MG63 (cell line): ENCODE data around the gene ASPG. TPM values are rescaled to one million over a fixed set of nuclear protein-coding genes. Genes with fewer than 3 reads are reported as not detected.

Experiments used
- DNase-seq: peaks from one replicate; pipeline ENCODE4 v3.0.0-alpha.2; 2020
- H3K27me3 ChIP-seq: fragments of 250-450 bp; sonication (Bioruptor Pico); 2 replicates; pipeline ENCODE4 v1.5.1; 2020; ENCODE audit warnings: mild to moderate bottlenecking, moderate library complexity
- H3K36me3 ChIP-seq: fragments of 250-450 bp; sonication (Bioruptor Pico); 2 replicates; pipeline ENCODE4 v1.5.1; 2020; ENCODE audit warnings: mild to moderate bottlenecking, moderate library complexity
- H3K4me3 ChIP-seq: fragments of 250-450 bp; sonication (Bioruptor Pico); 2 replicates; pipeline ENCODE4 v1.5.1; 2020; ENCODE audit warnings: mild to moderate bottlenecking, moderate library complexity
- H3K9me3 ChIP-seq: fragments of 250-450 bp; sonication (Bioruptor Pico); 2 replicates; pipeline ENCODE4 v1.5.1; 2020; ENCODE audit warnings: mild to moderate bottlenecking, moderate library complexity
- total RNA-seq: library from RNA; depleted of rRNA; stranded (reverse); fragments of >200 nt; shearing (Covaris generic); gene quantifications from 2 replicates; pipeline ENCODE4 v1.2.3, GENCODE V29; 2014; ENCODE audit warnings: low replicate concordance

ASPG gene
- total RNA-seq, 1 experiment from 2014 or later: not detected

GRCh38 chr14:104099096-104100041 lies 13.9 kb downstream of the ASPG start:
- no peaks in the 10 kb centered on the region for H3K9me3 ChIP-seq
- DNase-seq: no peak
- no peaks in the 10 kb centered on the region for H3K36me3 ChIP-seq
- no peaks in the 10 kb centered on the region for H3K27me3 ChIP-seq
- no peak overlapping the region for H3K4me3 ChIP-seq

- H3K36me3 ChIP-seq: no peaks in the 10 kb centered on the region
- no peaks in the 10 kb centered on the region for H3K9me3 ChIP-seq
- no peaks in the 10 kb centered on the region for H3K27me3 ChIP-seq
- no peak for DNase-seq
- no peak overlapping the region for H3K4me3 ChIP-seq
Measured at GRCh38 chr14:104100171-104101085, 14.9 kb downstream of the ASPG start.

DNA sequence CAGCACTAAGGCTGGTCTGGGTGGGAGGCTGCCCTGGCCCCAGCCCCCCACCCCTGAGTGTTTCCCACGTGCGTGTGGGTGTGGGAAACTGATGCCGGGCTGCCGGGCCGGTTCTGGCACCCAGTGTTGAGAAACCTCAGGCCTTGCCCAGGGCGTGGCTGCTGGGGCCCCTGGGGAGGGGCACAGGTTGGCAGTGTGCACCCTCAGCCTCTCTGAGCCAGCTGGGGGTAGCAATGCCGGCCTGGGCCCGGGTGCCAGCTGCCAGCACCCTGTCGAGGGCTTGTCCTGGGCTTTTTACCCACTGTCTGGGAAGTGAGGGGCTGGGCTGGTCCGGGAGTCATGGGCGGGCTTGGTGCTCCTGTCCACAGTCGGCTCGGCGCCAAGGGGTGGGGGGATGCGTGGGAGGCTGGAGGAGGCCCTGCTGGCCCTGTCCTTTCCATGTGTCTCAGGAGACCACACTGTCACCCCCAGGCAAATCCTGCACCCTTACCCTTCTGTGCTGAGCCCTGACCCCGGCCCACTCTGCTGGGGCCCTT lies 15.7 kb downstream of the ASPG start:
- Histone ChIP-seq H3K36me3 (no peaks in the 10 kb centered on the region), H3K27me3 (no peaks in the 10 kb centered on the region), H3K4me3 (no peak overlapping the region), H3K9me3 (no peaks in the 10 kb centered on the region)
- DNase-seq: no peak

DNA sequence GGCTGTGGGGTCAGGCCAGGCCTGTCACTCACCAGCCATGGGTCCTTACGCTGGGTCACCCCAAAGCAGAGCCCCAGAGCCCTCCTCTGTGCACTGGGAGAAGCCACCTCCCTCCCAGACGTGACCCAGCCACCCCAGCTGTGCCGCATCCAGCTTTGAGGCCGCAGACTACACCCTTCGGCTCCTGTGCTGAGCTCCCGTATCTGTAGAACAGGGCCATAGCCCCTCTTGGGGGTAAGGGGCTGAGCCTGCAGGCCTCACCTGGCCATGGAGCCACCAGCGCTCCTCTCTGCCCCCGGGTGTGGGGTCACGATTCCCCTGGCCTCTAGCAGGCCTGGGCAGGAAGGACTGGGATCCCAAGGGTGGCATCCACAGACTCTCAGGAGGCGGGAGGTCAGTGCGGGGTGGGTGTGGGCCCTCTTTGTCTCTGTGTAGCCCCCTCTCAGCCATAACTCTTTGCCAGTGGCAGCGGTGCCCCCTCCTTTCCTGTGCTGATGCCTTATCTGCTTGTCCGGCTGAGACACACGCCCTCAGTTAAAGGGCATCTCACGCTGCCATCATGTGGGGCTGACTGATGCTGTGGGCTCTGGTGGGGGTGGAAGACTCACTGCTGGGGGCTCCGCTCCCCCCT lies 16.3 kb downstream of the ASPG start:
- Histone ChIP-seq H3K27me3 (no peaks in the 10 kb centered on the region), H3K4me3 (no peak overlapping the region), H3K9me3 (no peaks in the 10 kb centered on the region), H3K36me3 (no peaks in the 10 kb centered on the region)
- no peak for DNase-seq

- no peaks in the 10 kb centered on the region for H3K9me3 ChIP-seq
- no peaks in the 10 kb centered on the region for H3K36me3 ChIP-seq
- no peak for DNase-seq
- H3K4me3 ChIP-seq: no peak overlapping the region
- H3K27me3 ChIP-seq: no peaks in the 10 kb centered on the region
Measured at GRCh38 chr14:104102282-104102914, 16.9 kb downstream of the ASPG start.

DNA sequence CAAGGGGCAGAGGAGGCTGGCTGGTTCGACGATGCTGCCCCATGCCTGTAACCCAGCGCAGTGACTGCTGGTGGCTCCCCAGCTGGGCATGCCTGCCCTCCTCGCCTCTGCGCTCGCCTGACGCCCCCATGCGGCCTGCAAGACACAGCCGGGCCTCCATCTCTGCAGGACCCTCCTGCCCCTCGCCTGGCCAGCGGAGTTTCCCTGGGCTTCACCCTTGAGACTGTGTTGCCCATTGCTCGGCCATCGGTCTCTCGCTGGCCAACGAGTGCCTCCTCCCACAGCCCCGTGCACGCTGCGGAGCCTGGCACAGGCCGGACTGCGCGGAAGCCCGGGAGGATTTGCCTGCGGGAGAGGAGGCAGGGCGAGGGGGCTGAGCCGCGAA lies 17.6 kb downstream of the ASPG start:
- no peak overlapping the region for H3K4me3 ChIP-seq
- DNase-seq: no peak
- no peaks in the 10 kb centered on the region for H3K36me3 ChIP-seq
- H3K27me3 ChIP-seq: no peaks in the 10 kb centered on the region
- H3K9me3 ChIP-seq: no peaks in the 10 kb centered on the region

DNA sequence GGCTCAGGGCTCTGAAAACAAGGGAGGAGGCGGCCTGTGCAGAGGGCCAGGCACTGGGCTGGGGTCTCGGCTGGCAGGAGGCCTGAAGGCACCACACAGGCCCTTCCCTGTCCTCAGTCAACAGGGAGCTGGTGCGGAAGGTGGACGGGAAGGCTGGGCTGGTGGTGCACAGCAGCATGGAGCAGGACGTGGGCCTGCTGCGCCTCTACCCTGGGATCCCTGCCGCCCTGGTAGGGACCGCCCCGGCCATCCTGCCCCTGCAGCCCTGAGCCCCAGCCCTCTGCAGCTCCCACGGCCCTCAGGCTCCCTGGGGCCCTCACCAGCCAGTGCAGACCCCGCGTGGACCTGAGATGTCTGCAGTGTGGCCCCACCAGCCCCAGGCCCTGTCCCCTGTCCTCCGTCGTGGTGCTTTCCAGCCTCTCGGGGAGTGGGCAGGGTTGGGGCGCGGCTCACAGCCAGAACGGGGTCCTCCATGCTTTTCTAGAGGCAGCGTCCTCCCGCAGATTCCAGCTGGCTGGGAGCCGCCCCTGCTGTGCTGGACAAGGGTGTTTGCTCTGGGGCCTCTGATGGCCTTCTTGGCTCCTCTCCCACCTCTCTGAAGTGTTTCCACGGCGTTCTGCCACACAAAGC lies 18.1 kb downstream of the ASPG start:
- H3K9me3 ChIP-seq: no peaks in the 10 kb centered on the region
- no peak for DNase-seq
- no peaks in the 10 kb centered on the region for H3K27me3 ChIP-seq
- no peak overlapping the region for H3K4me3 ChIP-seq
- no peaks in the 10 kb centered on the region for H3K36me3 ChIP-seq

GRCh38 chr14:104104076-104104901 lies 18.8 kb downstream of the ASPG start:
- Histone ChIP-seq H3K4me3 (no peak overlapping the region), H3K9me3 (no peaks in the 10 kb centered on the region), H3K27me3 (no peaks in the 10 kb centered on the region), H3K36me3 (no peaks in the 10 kb centered on the region)
- no peak for DNase-seq

DNA sequence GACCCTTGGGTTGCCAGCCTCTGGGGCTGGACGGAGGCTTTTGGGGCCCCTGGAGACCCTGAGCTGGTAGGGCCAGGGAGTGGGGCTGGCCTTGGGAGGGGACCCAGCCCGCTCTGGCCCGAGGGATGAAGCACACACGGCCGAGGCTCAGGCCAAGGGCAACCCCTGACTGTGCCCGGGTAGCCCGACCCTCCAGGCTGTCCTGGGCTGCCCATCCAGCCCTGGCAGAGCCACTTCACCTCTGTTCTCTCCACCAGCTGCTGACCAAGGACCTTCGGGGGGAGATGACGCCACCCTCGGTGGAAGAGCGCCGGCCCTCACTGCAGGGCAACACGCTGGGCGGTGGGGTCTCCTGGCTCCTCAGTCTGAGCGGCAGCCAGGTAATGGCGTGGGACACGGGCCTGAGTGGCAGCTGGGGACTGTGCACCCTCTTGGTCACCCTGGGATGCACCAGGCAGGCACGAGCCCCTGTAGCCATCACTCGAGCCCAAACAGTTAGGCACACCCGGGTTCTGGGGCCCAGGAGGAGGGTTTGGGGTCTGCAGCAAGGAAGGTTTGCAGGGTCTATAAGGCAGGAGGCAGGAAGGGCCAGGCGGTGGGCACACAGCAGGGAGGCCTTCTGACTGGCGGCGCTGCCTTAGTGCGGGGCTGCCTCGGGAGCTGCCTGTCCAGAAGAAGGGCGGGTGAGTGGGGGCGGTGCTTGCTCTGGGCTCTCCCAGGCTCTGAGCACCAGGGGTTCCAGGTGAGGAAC lies 19.7 kb downstream of the ASPG start:
- Histone ChIP-seq H3K4me3 (no peak overlapping the region), H3K9me3 (no peaks in the 10 kb centered on the region), H3K27me3 (no peaks in the 10 kb centered on the region), H3K36me3 (no peaks in the 10 kb centered on the region)
- DNase-seq: no peak

DNA sequence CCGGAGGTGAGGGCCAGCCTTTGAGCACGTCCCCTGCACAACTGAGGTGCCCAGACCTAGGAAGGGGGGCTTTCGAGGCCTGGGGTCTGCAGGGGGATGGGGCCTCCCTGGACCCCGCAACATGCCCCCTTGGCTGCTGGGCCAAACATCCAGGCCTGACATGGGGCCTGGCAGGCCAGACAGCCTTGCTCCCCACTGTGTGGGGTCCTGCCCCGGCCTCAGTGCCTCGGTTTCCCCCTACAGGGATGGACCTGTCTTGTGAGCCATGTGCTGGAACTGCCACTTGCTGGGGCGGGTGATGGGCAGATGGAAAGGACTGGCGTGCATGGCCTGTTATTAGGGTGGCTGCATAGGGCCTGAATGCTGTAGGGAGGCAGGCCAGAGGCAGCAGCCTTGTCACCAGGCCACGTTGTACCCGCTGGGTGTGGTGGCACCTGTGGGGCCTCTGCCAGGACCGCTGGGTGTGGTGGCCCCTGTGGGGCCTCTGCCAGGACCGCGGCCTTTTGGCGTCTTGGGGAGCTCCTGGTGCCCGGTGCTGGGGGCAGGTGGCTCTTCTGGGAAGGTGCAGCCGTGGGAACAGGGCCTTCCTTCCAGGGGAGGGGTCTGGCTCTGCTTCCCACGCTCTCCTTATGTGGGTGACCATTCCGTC lies 20.4 kb downstream of the ASPG start:
- DNase-seq: no peak
- no peaks in the 10 kb centered on the region for H3K9me3 ChIP-seq

DNA sequence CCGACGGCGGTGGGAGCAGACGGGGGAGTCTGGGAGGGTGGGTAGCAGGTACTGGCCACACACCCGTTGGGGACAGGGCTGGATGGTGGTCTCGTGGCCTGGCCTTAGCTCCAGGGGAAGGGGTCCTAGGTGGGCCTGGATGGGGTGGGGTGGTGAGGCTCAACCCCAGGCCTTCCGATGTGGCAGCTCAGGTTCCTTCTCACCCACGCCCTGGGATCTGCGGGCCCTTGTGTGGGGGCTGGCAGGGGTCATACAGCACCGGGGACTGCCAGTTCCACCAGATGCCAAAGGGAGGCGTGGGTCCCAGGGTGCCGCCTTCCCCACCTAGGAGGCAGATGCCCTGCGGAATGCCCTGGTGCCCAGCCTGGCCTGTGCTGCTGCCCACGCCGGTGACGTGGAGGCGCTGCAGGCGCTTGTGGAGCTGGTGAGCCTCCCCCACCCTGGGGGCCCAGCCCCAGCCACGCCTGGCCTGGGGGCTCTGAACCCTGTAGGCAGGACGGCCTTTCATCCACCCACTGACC lies 21.0 kb downstream of the ASPG start:
- Histone ChIP-seq H3K4me3 (no peak overlapping the region), H3K27me3 (no peaks in the 10 kb centered on the region), H3K9me3 (no peaks in the 10 kb centered on the region), H3K36me3 (no peaks in the 10 kb centered on the region)
- DNase-seq: no peak

More for the DNA sequence above, 20.4 kb downstream of the ASPG start:
- H3K4me3 ChIP-seq: no peak overlapping the region
- H3K27me3 ChIP-seq: no peaks in the 10 kb centered on the region
- H3K36me3 ChIP-seq: no peaks in the 10 kb centered on the region

DNA sequence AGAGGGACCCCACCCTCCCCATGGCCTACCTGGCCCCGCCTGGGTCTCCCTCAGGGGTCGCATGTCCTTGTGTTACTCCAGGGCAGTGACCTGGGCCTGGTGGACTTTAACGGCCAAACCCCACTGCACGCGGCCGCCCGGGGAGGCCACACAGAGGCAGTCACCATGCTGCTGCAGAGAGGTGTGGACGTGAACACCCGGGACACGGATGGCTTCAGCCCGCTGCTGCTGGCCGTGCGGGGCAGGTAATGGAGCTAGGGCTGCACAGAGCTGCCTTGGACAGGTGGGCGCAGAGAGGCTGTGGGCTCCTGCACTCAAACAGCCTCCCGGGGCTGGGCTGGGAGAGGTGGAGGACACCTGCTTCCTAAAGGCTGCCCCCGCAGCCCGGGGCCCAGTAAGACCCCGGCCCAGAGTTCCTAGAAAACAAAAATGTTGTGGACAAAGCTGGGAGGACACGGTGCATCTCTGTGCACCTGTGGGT lies 21.6 kb downstream of the ASPG start:
- DNase-seq: no peak
- no peak overlapping the region for H3K4me3 ChIP-seq
- H3K27me3 ChIP-seq: no peaks in the 10 kb centered on the region
- H3K36me3 ChIP-seq: no peaks in the 10 kb centered on the region
- no peaks in the 10 kb centered on the region for H3K9me3 ChIP-seq

- Histone ChIP-seq H3K9me3 (no peaks in the 10 kb centered on the region), H3K27me3 (no peaks in the 10 kb centered on the region), H3K4me3 (no peak overlapping the region), H3K36me3 (no peaks in the 10 kb centered on the region)
- DNase-seq: no peak
Measured at GRCh38 chr14:104107611-104108569, 22.4 kb downstream of the ASPG start.
